ENCODE results near the gene FERMT3. TPM values are rescaled to one million over a fixed set of nuclear protein-coding genes. Genes with fewer than 3 reads are reported as not detected.

The FERMT3 gene
- total and polyA plus RNA-seq, 2 of the 13 experiments (the other 11 are each of a cell fraction or from before 2014, with no cell fraction given): 0.29 TPM; not detected in 1

DNA sequence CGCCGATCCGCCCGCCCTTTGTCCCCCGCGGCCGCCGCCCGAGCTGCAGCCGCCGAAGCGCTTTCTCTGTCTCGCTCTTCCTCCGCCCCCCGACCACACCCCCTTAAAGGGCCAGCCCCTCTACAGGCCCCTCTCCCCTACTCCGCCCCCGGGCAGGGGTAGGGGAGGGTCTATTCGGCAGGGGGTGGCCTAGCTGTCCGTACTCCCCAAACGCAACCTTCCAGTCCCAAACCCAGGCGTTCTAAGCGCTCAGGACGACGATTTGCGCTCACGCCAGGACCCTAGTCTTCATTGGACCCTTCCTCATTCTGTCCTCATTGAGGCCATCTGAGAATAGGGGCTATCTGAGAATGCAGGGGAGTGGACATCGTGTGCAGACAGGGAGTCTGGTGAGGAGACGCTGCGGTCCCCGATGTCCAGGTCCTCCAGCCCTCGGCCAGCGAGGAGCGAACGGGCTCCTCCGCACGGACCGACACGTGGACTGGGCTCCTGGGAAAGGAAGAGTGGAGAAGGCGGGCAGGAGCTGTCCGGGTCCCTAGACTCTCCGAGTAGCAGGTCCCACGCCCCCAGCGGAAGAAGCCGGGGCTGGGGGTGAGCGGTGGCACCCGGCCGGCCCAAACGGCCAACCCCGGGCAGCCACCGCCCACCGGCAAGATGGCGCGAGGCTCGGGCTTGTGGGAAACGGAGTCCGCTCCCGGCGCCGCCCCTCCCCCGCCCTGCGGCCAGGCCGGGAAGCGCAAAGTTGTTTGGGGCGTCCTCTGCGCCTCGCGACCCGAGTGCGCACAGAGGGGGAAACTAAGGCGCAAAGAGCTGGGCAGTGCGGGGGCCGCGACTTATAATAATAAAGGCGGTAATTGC is 40.6 kb downstream of the FERMT3 start, which contains the start of gene PPP1R14B (continued):
- TF ChIP-seq ZNF619 (CRISPR knock-in tag; IDR thresholded peaks at IDR 0.05): 0 out of 2 replicates have a peak, but pooled peaks have one; percentile 59
- TF ChIP-seq ZNF101 (CRISPR knock-in tag; IDR thresholded peaks at IDR 0.05; ENCODE audit: borderline replicate concordance, low read depth): no peak
- no peak for TF ChIP-seq FOXK2 (IDR thresholded peaks at IDR 0.05)
- TF ChIP-seq ZNF816 (CRISPR knock-in tag; IDR thresholded peaks at IDR 0.05; ENCODE audit: borderline replicate concordance): no peak
- TF ChIP-seq, protein P1, sequence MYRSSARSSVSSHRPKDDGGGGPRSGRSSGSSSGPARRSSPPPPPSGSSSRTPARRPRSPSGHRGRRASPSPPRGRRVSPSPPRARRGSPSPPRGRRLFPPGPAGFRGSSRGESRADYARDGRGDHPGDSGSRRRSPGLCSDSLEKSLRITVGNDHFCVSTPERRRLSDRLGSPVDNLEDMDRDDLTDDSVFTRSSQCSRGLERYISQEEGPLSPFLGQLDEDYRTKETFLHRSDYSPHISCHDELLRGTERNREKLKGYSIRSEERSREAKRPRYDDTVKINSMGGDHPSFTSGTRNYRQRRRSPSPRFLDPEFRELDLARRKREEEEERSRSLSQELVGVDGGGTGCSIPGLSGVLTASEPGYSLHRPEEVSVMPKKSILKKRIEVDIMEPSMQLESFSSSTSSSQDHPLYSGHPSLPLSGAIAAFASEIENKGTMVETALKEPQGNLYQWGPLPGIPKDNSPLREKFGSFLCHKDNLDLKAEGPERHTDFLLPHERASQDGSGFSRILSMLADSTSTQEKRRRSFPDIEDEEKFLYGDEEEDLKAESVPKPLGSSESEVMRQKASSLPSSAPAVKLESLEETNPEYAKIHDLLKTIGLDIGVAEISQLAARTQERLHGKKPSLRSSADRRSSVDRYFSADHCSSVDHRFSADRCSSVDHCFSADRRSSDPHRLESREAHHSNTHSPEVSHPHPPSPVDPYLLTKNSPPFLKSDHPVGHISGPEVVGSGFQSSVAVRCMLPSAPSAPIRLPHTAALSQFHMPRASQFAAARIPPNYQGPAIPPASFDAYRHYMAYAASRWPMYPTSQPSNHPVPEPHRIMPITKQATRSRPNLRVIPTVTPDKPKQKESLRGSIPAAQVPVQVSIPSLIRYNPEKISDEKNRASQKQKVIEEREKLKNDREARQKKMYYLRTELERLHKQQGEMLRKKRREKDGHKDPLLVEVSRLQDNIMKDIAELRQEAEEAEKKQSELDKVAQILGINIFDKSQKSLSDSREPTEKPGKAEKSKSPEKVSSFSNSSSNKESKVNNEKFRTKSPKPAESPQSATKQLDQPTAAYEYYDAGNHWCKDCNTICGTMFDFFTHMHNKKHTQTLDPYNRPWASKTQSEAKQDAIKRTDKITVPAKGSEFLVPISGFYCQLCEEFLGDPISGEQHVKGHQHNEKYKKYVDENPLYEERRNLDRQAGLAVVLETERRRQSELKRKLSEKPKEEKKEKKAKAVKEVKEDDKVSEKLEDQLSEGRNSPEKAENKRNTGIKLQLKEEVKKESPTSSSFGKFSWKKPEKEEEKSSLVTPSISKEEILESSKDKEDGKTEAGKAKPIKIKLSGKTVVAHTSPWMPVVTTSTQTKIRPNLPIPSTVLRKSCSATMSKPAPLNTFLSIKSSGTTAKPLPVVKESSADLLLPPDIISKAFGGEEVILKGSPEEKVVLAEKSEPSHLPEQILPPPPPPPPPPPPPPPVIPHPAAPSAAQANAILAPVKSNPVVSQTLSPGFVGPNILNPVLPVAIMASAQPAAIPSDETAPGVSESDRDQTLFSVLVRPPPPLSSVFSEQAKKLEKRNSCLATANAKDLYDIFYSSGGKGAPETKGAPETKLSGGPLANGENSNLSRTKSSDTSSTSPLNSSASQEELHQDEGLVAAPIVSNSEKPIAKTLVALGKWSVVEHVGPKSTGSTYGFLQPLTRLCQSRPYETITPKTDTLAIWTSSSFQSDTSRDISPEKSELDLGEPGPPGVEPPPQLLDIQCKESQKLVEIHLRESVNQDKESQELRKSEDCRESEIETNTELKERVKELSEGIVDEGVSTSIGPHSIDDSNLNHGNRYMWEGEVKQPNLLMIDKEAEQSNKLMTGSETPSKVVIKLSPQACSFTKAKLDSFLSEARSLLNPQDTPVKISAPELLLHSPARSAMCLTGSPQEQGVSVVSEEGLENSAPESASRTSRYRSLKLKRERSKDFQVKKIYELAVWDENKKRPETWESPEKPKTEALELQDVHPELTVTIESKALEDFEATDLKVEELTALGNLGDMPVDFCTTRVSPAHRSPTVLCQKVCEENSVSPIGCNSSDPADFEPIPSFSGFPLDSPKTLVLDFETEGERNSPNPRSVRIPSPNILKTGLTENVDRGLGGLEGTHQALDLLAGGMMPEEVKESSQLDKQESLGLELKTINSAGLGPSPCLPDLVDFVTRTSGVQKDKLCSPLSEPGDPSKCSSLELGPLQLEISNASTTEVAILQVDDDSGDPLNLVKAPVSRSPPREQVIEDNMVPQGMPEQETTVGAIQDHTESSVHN (CRISPR knock-in tag; IDR thresholded peaks at IDR 0.05): no peak
- TF ChIP-seq ERF (CRISPR knock-in tag; IDR thresholded peaks at IDR 0.05): no peak; the same call in 1 of the 2 replicates
- TF ChIP-seq ZNF12 (CRISPR knock-in tag; IDR thresholded peaks at IDR 0.05): no peak
- TF ChIP-seq ZSCAN30 (CRISPR knock-in tag; IDR thresholded peaks at IDR 0.05): no peak
- TF ChIP-seq POLR2AphosphoS5 (IDR thresholded peaks at IDR 0.05; ENCODE audit: low read depth, low read length): peak; percentile 60
- no peak for TF ChIP-seq FOXM1 (CRISPR knock-in tag; IDR thresholded peaks at IDR 0.05)
- TF ChIP-seq ZNF589 (CRISPR knock-in tag; conservative IDR thresholded peaks at IDR 0.05): peak; percentile 62; the same call in 1 of the 2 replicates
- no peak for TF ChIP-seq ZNF17 (CRISPR knock-in tag; IDR thresholded peaks at IDR 0.05)
- TF ChIP-seq, protein P2, sequence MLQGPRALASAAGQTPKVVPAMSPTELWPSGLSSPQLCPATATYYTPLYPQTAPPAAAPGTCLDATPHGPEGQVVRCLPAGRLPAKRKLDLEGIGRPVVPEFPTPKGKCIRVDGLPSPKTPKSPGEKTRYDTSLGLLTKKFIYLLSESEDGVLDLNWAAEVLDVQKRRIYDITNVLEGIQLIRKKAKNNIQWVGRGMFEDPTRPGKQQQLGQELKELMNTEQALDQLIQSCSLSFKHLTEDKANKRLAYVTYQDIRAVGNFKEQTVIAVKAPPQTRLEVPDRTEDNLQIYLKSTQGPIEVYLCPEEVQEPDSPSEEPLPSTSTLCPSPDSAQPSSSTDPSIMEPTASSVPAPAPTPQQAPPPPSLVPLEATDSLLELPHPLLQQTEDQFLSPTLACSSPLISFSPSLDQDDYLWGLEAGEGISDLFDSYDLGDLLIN (CRISPR knock-in tag; IDR thresholded peaks at IDR 0.05; ENCODE audit: borderline replicate concordance): no peak
- TF ChIP-seq ZNF766 (CRISPR knock-in tag; IDR thresholded peaks at IDR 0.05; ENCODE audit: borderline replicate concordance): no peak
- TF ChIP-seq HDAC1 (CRISPR knock-in tag; IDR thresholded peaks at IDR 0.05): peak; percentile 56; the same call in 1 of the 2 replicates
- no peak for TF ChIP-seq NFATC3 (CRISPR knock-in tag; IDR thresholded peaks at IDR 0.05)
- TF ChIP-seq, protein P3, sequence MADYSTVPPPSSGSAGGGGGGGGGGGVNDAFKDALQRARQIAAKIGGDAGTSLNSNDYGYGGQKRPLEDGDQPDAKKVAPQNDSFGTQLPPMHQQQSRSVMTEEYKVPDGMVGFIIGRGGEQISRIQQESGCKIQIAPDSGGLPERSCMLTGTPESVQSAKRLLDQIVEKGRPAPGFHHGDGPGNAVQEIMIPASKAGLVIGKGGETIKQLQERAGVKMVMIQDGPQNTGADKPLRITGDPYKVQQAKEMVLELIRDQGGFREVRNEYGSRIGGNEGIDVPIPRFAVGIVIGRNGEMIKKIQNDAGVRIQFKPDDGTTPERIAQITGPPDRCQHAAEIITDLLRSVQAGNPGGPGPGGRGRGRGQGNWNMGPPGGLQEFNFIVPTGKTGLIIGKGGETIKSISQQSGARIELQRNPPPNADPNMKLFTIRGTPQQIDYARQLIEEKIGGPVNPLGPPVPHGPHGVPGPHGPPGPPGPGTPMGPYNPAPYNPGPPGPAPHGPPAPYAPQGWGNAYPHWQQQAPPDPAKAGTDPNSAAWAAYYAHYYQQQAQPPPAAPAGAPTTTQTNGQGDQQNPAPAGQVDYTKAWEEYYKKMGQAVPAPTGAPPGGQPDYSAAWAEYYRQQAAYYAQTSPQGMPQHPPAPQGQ (CRISPR knock-in tag; IDR thresholded peaks at IDR 0.05; ENCODE audit: borderline replicate concordance): no peak
